ENCODE data around the gene CPNE5. TPM values are rescaled to one million over a fixed set of nuclear protein-coding genes. Genes with fewer than 3 reads are reported as not detected.
A peak's percentile ranks its signal among the peaks of the same experiment; 100 is the strongest.

The CPNE5 gene
- total RNA-seq, 2 experiments from 2014 or later = 1.2 to 1.7 TPM

DNA sequence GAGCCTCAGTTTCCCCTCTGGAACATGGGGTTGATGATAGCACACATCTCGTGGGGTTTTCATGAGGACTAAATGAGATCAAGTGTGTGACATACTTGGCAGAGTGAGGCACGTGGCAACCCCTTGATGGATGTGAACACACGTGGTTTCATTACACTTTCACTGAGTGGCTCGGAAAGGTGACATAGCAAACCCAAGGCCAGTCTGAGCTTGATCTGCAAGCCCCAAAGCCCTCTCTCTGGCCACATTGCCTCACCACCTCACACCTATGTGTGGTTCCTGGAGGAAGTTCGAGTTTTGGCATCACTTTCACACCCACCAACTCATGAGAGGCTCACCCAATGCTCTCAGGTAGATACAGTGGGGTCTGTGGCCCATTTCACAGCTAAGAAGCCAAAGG lies 60.0 kb downstream of the CPNE5 start:
- no peak overlapping the region for H3K27ac Mint-ChIP-seq
- no peaks in the 10 kb centered on the region for H3K27me3 Mint-ChIP-seq (ENCODE audit: low read depth)
- no peak for DNase-seq
- CTCF ChIA-PET = interaction anchor here (3.8 to 8.0 kb wide), 2 partner anchors 10 to 20 kb away, joined by 27 to 278 read pairs; no protein-coding TSS in a partner anchor
- no peaks in the 10 kb centered on the region for H3K9me3 Mint-ChIP-seq
- no peaks in the 10 kb centered on the region for H3K4me1 Mint-ChIP-seq (ENCODE audit: low read depth)
- no peaks in the 10 kb centered on the region for H3K36me3 Mint-ChIP-seq (ENCODE audit: low read depth)
- intact Hi-C loops (cut with micrococcal nuclease) = no loop called here
- no peak overlapping the region for H3K4me3 Mint-ChIP-seq

GRCh38 chr6:36777801-36778200 lies 61.4 kb downstream of the CPNE5 start:
- intact Hi-C loops (cut with micrococcal nuclease) = no loop called here
- Mint-ChIP-seq H3K36me3 (ENCODE audit: low read depth) (no peaks in the 10 kb centered on the region), H3K4me3 (no peak overlapping the region), H3K9me3 (no peaks in the 10 kb centered on the region), H3K27ac (no peak overlapping the region), H3K4me1 (ENCODE audit: low read depth) (no peaks in the 10 kb centered on the region), H3K27me3 (ENCODE audit: low read depth) (no peaks in the 10 kb centered on the region)
- CTCF ChIA-PET = interaction anchor here (3.8 to 8.0 kb wide), 2 partner anchors 9 to 18 kb away, joined by 27 to 278 read pairs; no protein-coding TSS in a partner anchor
- no peak for DNase-seq

DNA sequence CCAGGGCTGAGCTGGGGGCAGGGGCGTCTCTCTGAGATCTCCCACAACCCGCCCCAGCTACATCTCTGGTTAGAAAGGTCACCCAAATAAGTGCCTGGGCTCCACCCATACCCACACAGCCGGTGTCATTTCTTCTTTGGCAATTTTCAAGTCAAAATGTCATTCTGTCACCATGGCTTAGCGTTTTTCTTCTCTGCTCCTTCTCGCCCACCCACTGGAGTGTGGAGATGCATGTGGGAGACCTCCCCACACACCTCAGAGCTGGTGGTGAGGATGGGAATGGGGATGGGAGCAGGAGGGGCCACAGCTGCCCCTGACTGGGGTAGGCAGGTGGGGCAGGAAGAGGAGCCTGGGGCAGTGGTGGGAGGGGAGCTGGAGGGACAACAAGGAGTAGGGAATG lies 63.1 kb downstream of the CPNE5 start:
- Mint-ChIP-seq H3K4me1 (ENCODE audit: low read depth) (no peaks in the 10 kb centered on the region), H3K27me3 (ENCODE audit: low read depth) (no peaks in the 10 kb centered on the region), H3K9me3 (no peaks in the 10 kb centered on the region), H3K27ac (no peak overlapping the region), H3K4me3 (no peak overlapping the region), H3K36me3 (ENCODE audit: low read depth) (no peaks in the 10 kb centered on the region)
- DNase-seq = no peak
- CTCF ChIA-PET = interaction anchor here (1.1 to 2.4 kb wide), 4 partner anchors 8 to 160 kb away, joined by 3 to 8 read pairs (median 4); no protein-coding TSS in a partner anchor
- intact Hi-C loops (cut with micrococcal nuclease) = no loop called here

- Mint-ChIP-seq H3K4me1 (ENCODE audit: low read depth) (peaks cover 18% of the 10 kb centered on the region), H3K27ac (no peak overlapping the region), H3K9me3 (no peaks in the 10 kb centered on the region), H3K36me3 (ENCODE audit: low read depth) (no peaks in the 10 kb centered on the region), H3K4me3 (no peak overlapping the region), H3K27me3 (ENCODE audit: low read depth) (no peaks in the 10 kb centered on the region)
- no peak for DNase-seq
- intact Hi-C loops (cut with micrococcal nuclease) = no loop called here
- CTCF ChIA-PET = interaction anchor here (1.0 to 12.2 kb wide), 3 partner anchors 8 to 244 kb away, joined by 3 to 278 read pairs (median 8); no protein-coding TSS in a partner anchor
These were observed 64.9 kb downstream of the CPNE5 start for GRCh38 chr6:36774331-36774730.

DNA sequence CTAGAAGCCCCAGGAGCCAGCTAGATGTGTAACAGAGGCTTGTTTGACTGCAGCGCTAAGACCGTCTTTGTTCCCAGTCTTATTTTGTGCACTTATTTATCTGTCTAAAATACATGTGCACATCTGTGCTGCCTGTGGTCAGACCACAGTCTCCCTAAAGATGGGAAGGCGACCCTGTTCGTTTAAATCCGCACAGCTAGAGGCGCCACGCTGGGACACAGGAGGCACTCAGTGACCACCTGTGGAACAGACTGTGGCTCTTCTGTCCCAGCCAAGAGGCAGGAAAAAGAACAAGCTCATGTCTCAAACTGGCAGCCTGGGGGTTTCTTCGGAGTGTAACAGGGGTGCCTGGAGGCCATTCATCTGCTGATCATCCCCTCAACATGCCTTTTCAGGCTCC lies 66.8 kb downstream of the CPNE5 start:
- intact Hi-C loops (cut with micrococcal nuclease) = no loop called here
- H3K4me3 Mint-ChIP-seq = no peak overlapping the region
- no peaks in the 10 kb centered on the region for H3K9me3 Mint-ChIP-seq
- no peaks in the 10 kb centered on the region for H3K36me3 Mint-ChIP-seq (ENCODE audit: low read depth)
- CTCF ChIA-PET = interaction anchor here (0.6 to 12.2 kb wide), 6 partner anchors 10 to 246 kb away, joined by 3 to 278 read pairs (median 4); no protein-coding TSS in a partner anchor
- H3K27me3 Mint-ChIP-seq (ENCODE audit: low read depth) = no peaks in the 10 kb centered on the region
- no peak overlapping the region for H3K27ac Mint-ChIP-seq
- H3K4me1 Mint-ChIP-seq (ENCODE audit: low read depth) = peaks cover 27% of the 10 kb centered on the region
- no peak for DNase-seq

DNA sequence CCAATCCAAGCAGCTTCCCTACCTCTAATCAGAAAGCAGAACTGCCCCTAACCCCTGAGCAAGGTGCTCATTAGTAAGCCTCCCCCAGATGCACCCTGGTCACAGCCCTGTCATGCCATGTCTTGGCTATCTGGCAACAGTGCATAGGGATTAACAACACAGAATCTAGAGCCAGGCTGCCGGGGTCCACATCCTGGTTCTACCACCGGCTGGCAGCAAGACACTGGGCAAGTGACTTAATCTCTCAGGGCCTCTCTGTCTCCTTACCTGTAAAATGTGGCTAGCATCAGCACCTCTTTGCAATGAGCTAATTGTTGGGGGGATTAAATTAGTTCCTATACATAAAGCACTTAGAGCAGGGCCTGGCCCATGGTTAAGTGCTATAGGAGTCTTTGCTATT lies 68.1 kb downstream of the CPNE5 start:
- Mint-ChIP-seq H3K36me3 (ENCODE audit: low read depth) (no peaks in the 10 kb centered on the region), H3K4me1 (ENCODE audit: low read depth) (peaks cover 30% of the 10 kb centered on the region), H3K9me3 (no peaks in the 10 kb centered on the region), H3K27ac (peak overlapping the region; percentile 67), H3K27me3 (ENCODE audit: low read depth) (no peaks in the 10 kb centered on the region), H3K4me3 (no peak overlapping the region)
- intact Hi-C loops (cut with micrococcal nuclease) = no loop called here
- CTCF ChIA-PET = interaction anchor here (0.6 to 12.2 kb wide), 4 partner anchors 11 to 248 kb away, joined by 3 to 278 read pairs (median 72); no protein-coding TSS in a partner anchor
- DNase-seq = no peak

DNA sequence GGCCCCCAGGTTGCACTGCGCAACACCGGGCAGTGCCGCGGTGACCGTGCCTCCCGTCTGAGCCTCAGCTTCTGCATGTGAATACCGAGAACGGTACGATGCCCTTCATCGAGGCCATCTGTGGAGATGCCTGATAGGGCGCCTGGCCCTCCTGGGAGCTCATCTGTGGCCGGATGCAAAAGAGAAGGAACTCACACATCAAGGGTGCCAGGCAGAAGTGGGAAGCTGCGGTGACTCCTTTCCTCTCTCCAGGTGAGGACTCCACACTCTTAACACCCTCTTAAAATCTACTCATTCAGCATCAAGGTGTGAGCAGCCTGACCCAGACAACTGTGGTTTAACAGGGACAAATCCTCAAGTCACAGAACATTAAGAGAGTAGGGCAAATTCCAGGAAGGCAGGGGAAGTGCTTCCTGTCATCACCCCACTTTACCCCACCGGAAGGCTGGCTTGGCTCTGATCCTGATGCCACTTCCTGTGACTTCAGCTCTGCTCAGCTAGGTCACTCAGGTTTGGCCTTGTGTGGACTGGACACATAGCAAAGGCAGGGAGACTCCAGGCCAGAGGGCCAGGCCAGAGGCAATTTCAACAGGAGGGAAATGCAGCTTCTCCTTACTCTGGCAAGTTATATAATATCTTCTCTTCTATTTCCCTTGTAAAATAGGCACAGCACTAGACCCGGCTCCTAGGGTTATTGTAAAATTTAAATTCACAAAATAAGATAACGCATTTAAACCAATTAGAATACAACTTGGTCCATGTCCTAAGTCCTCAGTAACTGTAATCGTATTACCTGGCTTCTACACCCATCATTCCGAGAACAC lies 69.4 kb downstream of the CPNE5 start:
- intact Hi-C loops (cut with micrococcal nuclease) = no loop called here
- H3K27me3 Mint-ChIP-seq (ENCODE audit: low read depth) = no peaks in the 10 kb centered on the region
- CTCF ChIA-PET = interaction anchor here (1.0 to 12.2 kb wide), 9 partner anchors 11 to 440 kb away, joined by 3 to 278 read pairs (median 5); partner anchors contain the start of gene PPIL1
- H3K36me3 Mint-ChIP-seq (ENCODE audit: low read depth) = no peaks in the 10 kb centered on the region
- peak; percentile 71 for DNase-seq
- peak overlapping the region; percentile 79 for H3K27ac Mint-ChIP-seq
- no peaks in the 10 kb centered on the region for H3K9me3 Mint-ChIP-seq
- H3K4me1 Mint-ChIP-seq (ENCODE audit: low read depth) = peaks cover 30% of the 10 kb centered on the region
- H3K4me3 Mint-ChIP-seq = peak overlapping the region; percentile 55

DNA sequence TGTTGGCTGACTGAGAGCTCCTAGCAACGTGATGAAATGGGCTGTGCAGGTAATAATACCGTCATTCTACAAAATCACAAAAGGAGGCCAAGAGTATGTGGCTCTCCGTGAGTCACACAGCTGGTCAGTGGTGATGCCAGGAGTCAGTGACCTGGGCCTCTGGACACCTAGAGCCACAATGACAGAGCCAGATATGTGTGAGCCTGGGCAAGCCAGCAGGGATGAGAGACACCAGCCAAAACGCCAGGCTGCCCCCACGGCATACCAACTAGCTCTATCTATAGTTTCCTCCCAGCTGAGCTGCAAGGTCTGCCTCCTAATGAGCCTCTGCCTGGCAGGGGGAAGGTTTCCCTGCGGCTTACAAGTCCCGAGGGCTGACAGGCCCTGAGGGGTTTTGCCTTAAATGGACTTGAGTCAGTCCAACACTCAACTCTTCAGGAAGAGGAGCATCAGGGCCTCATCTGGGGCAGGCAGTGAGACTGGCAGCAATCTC lies 70.0 kb downstream of the CPNE5 start:
- intact Hi-C loops (cut with micrococcal nuclease) = no loop called here
- H3K4me3 Mint-ChIP-seq = peak overlapping the region; percentile 55

DNA sequence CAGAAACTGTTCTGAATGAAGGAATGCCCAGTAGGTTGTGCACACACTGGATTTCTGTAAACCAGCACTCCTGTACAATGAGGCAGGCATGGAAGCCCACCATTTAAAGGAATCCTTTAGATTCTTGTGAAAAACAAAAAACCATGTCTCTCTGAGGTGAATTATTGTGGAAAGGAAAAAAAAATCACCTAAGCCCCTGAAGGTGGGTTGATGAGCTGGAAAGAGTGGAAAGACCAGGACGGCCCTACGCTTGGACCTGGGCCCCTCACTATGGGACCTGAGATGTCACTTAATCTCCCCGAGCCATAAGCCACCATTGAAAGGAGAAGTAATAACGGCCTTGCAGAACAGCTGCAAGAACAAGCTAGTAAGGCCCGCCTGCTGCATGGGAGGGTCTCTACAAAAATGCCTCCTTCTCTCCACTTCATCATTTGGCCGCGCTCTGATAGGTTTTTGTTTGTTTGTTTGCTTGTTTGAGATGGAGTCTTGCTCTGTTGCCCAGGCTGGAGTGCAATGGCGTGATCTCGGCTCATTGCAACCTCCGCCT lies 72.8 kb downstream of the CPNE5 start:
- Mint-ChIP-seq H3K4me1 (ENCODE audit: low read depth) (peaks cover 30% of the 10 kb centered on the region), H3K27ac (no peak overlapping the region), H3K36me3 (ENCODE audit: low read depth) (no peaks in the 10 kb centered on the region), H3K9me3 (no peaks in the 10 kb centered on the region), H3K27me3 (ENCODE audit: low read depth) (no peaks in the 10 kb centered on the region), H3K4me3 (no peak overlapping the region)
- CTCF ChIA-PET = interaction anchor here (0.6 to 12.2 kb wide), 28 partner anchors 9 to 444 kb away, joined by 3 to 278 read pairs (median 5); no protein-coding TSS in a partner anchor
- no peak for DNase-seq
- intact Hi-C loops (cut with micrococcal nuclease) = loop anchor here (1.0 kb wide), 4 partner anchors 16 to 444 kb away; no protein-coding TSS in a partner anchor

More for the DNA sequence above, 70.0 kb downstream of the CPNE5 start:
- CTCF ChIA-PET = interaction anchor here (0.7 to 12.2 kb wide), 12 partner anchors 10 to 440 kb away, joined by 3 to 278 read pairs (median 6); partner anchors contain the start of gene PPIL1
- Mint-ChIP-seq H3K27me3 (ENCODE audit: low read depth) (no peaks in the 10 kb centered on the region), H3K27ac (peak overlapping the region; percentile 79), H3K36me3 (ENCODE audit: low read depth) (no peaks in the 10 kb centered on the region), H3K4me1 (ENCODE audit: low read depth) (peaks cover 30% of the 10 kb centered on the region), H3K9me3 (no peaks in the 10 kb centered on the region)
- DNase-seq = peak; percentile 29

DNA sequence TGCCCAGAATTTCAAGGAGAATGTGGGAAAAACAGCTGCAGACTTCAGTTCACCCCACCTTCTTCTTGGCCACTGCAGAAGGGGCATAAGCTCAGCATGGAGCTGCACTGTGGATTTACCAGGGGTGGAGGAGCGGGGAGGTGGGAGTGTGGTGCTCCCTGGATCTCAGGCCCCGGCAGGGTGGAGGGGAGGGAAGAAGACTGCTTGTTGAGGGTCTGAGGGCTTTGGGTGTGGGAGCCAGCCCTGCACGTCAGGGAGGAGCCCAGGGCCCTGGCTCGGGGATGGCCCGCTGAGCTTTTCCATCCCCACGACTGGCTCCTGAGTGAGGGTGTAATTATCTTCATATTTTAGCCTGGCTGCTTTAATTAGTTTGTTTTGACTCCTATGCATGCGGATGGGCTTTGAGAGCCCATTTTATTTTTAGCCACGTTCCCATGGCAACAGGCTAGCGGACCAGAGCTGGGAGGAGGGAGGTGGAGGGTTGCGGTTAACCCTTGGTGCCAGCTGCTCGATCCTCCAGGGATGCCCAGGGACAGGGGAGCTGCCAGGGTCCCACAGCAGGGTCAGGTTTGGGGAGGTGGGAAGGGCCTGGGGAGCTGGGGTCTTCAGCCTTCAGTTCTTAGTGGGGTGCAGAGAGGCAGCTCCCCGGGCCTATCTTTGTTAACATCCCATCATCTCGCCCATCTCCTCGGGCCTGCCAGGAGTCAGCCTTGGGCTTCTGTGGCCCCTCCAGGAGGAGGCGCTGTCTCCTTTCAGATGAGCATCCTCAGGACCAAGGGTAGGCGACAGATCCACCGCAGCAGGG lies 73.4 kb downstream of the CPNE5 start:
- Mint-ChIP-seq H3K4me1 (ENCODE audit: low read depth) (peaks cover 27% of the 10 kb centered on the region), H3K27me3 (ENCODE audit: low read depth) (no peaks in the 10 kb centered on the region), H3K9me3 (no peaks in the 10 kb centered on the region), H3K27ac (no peak overlapping the region), H3K4me3 (no peak overlapping the region), H3K36me3 (ENCODE audit: low read depth) (no peaks in the 10 kb centered on the region)
- DNase-seq = peak; percentile 91
- intact Hi-C loops (cut with micrococcal nuclease) = loop anchor here (1.0 kb wide), 4 partner anchors 17 to 445 kb away; no protein-coding TSS in a partner anchor
- CTCF ChIA-PET = interaction anchor here (0.6 to 12.2 kb wide), 24 partner anchors 10 to 445 kb away, joined by 3 to 278 read pairs (median 6); partner anchors contain the start of gene C6orf89

DNA sequence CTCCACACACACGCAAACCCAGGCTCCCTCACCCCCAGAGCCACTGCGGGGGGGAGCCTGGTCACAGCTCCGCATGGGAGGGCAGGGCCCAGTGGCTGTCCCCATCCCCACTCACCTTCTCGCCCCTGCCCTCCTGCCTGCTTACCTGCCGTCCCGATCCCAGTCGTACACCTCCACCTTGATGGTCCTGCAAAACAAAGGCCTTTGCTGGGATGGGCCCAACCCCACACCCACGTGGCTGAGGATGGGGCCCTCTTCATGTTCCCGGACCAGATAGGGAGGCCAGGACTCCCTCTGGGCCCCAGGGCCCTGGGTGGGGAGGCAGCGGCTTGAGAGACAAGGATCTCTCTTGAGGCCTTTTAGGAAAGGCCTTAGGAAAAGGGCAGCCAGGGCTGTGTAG lies 74.1 kb downstream of the CPNE5 start:
- Mint-ChIP-seq H3K27ac (no peak overlapping the region), H3K9me3 (no peaks in the 10 kb centered on the region), H3K4me3 (no peak overlapping the region), H3K4me1 (ENCODE audit: low read depth) (peaks cover 21% of the 10 kb centered on the region), H3K36me3 (ENCODE audit: low read depth) (no peaks in the 10 kb centered on the region), H3K27me3 (ENCODE audit: low read depth) (no peaks in the 10 kb centered on the region)
- CTCF ChIA-PET = interaction anchor here (0.6 to 12.2 kb wide), 12 partner anchors 12 to 254 kb away, joined by 3 to 278 read pairs (median 10); partner anchors contain the start of gene C6orf89
- intact Hi-C loops (cut with micrococcal nuclease) = no loop called here
- no peak for DNase-seq

All from activated naive CD4-positive, alpha-beta T cell treated with anti-CD3 and anti-CD28 coated beads for 36 hours (primary cell).